GM21723 (cell line): ENCODE data around the gene C14orf93.

Experiments used
- ATAC-seq: cut with Tn5 transposase; IDR thresholded peaks from one replicate; pipeline ENCODE4 v1.9.1; 2021; ENCODE audit warnings: mild to moderate bottlenecking, moderate library complexity; ENCODE audit not compliant: unreplicated experiment

The C14orf93 gene

GRCh38 chr14:23045419-23046357 lies 35.7 kb upstream of the C14orf93 start:
- no peak for ATAC-seq

GRCh38 chr14:23044840-23045239 lies 34.9 kb upstream of the C14orf93 start:
- no peak for ATAC-seq

GRCh38 chr14:23043754-23044153 lies 33.8 kb upstream of the C14orf93 start:
- ATAC-seq, result no peak

- ATAC-seq, result no peak
Observed at GRCh38 chr14:23043145-23043544, 33.2 kb upstream of the C14orf93 start.

GRCh38 chr14:23042162-23042965 lies 32.4 kb upstream of the C14orf93 start, which contains the start of gene PSMB11:
Gene PSMB11 (plus strand): TSS chr14:23042212. CDS start chr14:23042226, 14 bp downstream.
- ATAC-seq, result no peak

- no peak for ATAC-seq
Observed at GRCh38 chr14:23041729-23042128, 31.8 kb upstream of the C14orf93 start.

- ATAC-seq, result no peak
Observed at GRCh38 chr14:23040100-23040499, 30.2 kb upstream of the C14orf93 start.

GRCh38 chr14:23035303-23036144 lies 25.6 kb upstream of the C14orf93 start:
- ATAC-seq, result no peak

- peak; percentile 98 for ATAC-seq
Observed at GRCh38 chr14:23034498-23035302, 24.8 kb upstream of the C14orf93 start, which contains the start of gene PSMB5. Gene PSMB5 (minus strand): TSS chr14:23034900. CDS start chr14:23034881, 19 bp downstream.

GRCh38 chr14:23033801-23034497 lies 24.0 kb upstream of the C14orf93 start:
- peak; percentile 17 for ATAC-seq

- no peak for ATAC-seq
Observed at GRCh38 chr14:23033251-23033727, 23.3 kb upstream of the C14orf93 start.

GRCh38 chr14:23030936-23031335 lies 21.0 kb upstream of the C14orf93 start:
- ATAC-seq, result no peak

- ATAC-seq, result no peak
Observed at GRCh38 chr14:23028799-23029198, 18.9 kb upstream of the C14orf93 start.

GRCh38 chr14:23025151-23025814 lies 15.3 kb upstream of the C14orf93 start:
- no peak for ATAC-seq

- no peak for ATAC-seq
Observed at GRCh38 chr14:23024612-23025075, 14.7 kb upstream of the C14orf93 start.

- no peak for ATAC-seq
Observed at GRCh38 chr14:23023795-23024152, 13.8 kb upstream of the C14orf93 start.

- ATAC-seq, result no peak
Observed at GRCh38 chr14:23023022-23023794, 13.3 kb upstream of the C14orf93 start.
